Heart right ventricle (tissue), 16 donors: Measurements from ENCODE around the gene PLRG1. TPM values are rescaled to one million over a fixed set of nuclear protein-coding genes. Genes with fewer than 3 reads are reported as not detected.

ENCODE experiments used
- ATAC-seq, 8 donors: fragments of 200-7000 bp; cut with Tn5 transposase; one replicate each; pipeline ENCODE4 v1.9.1; 2020; ENCODE audit warnings: mild to moderate bottlenecking in 8 of 8, moderate library complexity in 8 of 8, moderate number of reproducible peaks in 1 of 8
- DNase-seq, 2 donors: peaks; one replicate each; pipeline ENCODE4 v3.0.0-alpha.2; 2020
- H3K27ac ChIP-seq, 10 donors: fragments of 200-600 bp; sonication (generic) in 2 of 10; one replicate each; pipeline versions ENCODE4 v1.5.0 to v1.8.0; 2020 to 2022; ENCODE audit warnings: mild to moderate bottlenecking in 3 of 10
- H3K27me3 ChIP-seq, 7 donors: fragments of 200-600 bp; one replicate each; pipeline ENCODE4 v1.8.0; 2021 to 2022; ENCODE audit warnings: mild to moderate bottlenecking in 2 of 7
- H3K36me3 ChIP-seq, 9 donors: fragments of 200-600 bp; sonication (generic) in 1 of 9; one replicate each; pipeline versions ENCODE4 v1.5.0 to v1.8.0; 2020 to 2022; ENCODE audit warnings: mild to moderate bottlenecking in 2 of 9
- H3K4me1 ChIP-seq, 9 donors: fragments of 200-600 bp; sonication (generic) in 1 of 9; one replicate each; pipeline versions ENCODE4 v1.5.0 to v1.8.0; 2020 to 2022; ENCODE audit warnings: mild to moderate bottlenecking in 4 of 9
- H3K4me3 ChIP-seq, 10 donors: fragments of 200-600 bp; sonication (generic) in 2 of 10; one replicate each; pipeline versions ENCODE4 v1.5.0 to v1.8.0; 2020 to 2022; ENCODE audit warnings: mild to moderate bottlenecking in 7 of 10, moderate library complexity in 2 of 10
- H3K9me3 ChIP-seq, 11 donors: fragments of 200-600 bp in 10 of 11; sonication (generic) in 2 of 11; one replicate each; pipeline versions ENCODE4 v1.5.0 to v1.8.0; 2013 to 2022; ENCODE audit warnings: mild to moderate bottlenecking in 2 of 11, control low read depth in 1 of 11, moderate library complexity in 1 of 11
- CTCF ChIP-seq, 9 donors: fragments of 200-600 bp; sonication (generic) in 2 of 9; IDR thresholded peaks; one replicate each; pipeline versions ENCODE4 v1.5.0 to v1.8.0; 2021 to 2022; ENCODE audit warnings: antibody characterized with exemption in 9 of 9, mild to moderate bottlenecking in 5 of 9, moderate library complexity in 1 of 9
- WGBS, 2 donors: extraction: QIAGEN DNeasy Blood & Tissue Kit; methylation state at CpG; one replicate each; pipeline ENCODE4 v1.1.7; 2013; ENCODE audit warnings: inconsistent platforms in 1 of 2; 5-methylcytosine and 5-hydroxymethylcytosine counted together
- intact Hi-C, 10 donors: fragments of 100-400 bp; cut with DNase I; formaldehyde crosslinking; loops; one replicate each; pipeline versions ENCODE4 v1.11.1 to v1.14.2; 2022
- polyA plus RNA-seq, 2 donors: library from polyadenylated mRNA; stranded (reverse); fragments of 200-250 nt; gene quantifications; one replicate each; pipeline ENCODE4 v1.2.3, GENCODE V29; 2013
- total RNA-seq, 10 donors: library from RNA; stranded (reverse); fragmentation: NEBNext Ultra II Directional in 3 of 10; extraction: Animal tissue kit (Norgen Biotek cat#: 25700) in 3 of 10; gene quantifications; one replicate each; pipeline versions ENCODE4 v1.2.1 to v1.2.4, GENCODE V29; 2021 to 2023
- donor health status: Arrhythmogenic right ventricular cardiomyopathy.
- donor health status: ischemic (EF 13 %, LVEDD 7.1; RV severe dilation, severe dysfunction).
- donor health status: healthy with polysubstance abuse.
- donor health status: DM: no; HTN: yes; CAD: no.
- donor health status: DM: no; HTN: no; CAD: no.
- donor health status: ischemic (EF 25% LVEDD 6.9; RV normal size, moderate dysfunction).
- donor health status: ischemic (EF 25% LVEDD 5.7; RV mildly dilated, moderate dysfunction).
- donor health status: healthy.
- donor health status: DM: yes; HTN: yes; CAD: no.
- donor health status: Ischemic cardiomyopathy.
- donor health status: ischemic (EF 35%, LVEDD 5.7; RV mildly dilated, moderate dysfunction).
- donor health status: nonischemic (EF 11% LVEDD 7.7; RV severe dilation, severe dysfunction).
- donor health status: DM: yes; HTN: yes; CAD: no.
- donor health status: PGD.
- donor health status: ischemic (EF 29% LVEDD 5.4; RV normal size, mild dysfunction).
- donor health status: nonischemic (EF 23%, LVEDD 6.1; RV moderate dilation, normal function).

PLRG1 gene
- total and polyA plus RNA-seq, 12 donors: 33.4 to 49.1 (median 41.4) TPM

- intact Hi-C loops: no loop called here
- Histone ChIP-seq H3K27me3 (peaks cover 0 to 16% (median 0%) of the 10 kb centered on the region in 7 donors), H3K27ac (no peak overlapping the region), H3K4me3 (no peak overlapping the region), H3K9me3 (no peaks in the 10 kb centered on the region), H3K36me3 (no peaks in the 10 kb centered on the region), H3K4me1 (no peaks in the 10 kb centered on the region)
- no peak for TF ChIP-seq CTCF (IDR thresholded peaks at IDR 0.05)
- no peak for ATAC-seq
- no peak for DNase-seq
These were observed 33.5 kb upstream of the PLRG1 start for GRCh38 chr4:154583677-154584076.

- Histone ChIP-seq H3K9me3 (no peaks in the 10 kb centered on the region), H3K4me1 (no peaks in the 10 kb centered on the region), H3K4me3 (no peak overlapping the region), H3K27ac (no peak overlapping the region), H3K36me3 (no peaks in the 10 kb centered on the region), H3K27me3 (peaks cover 0 to 18% (median 0%) of the 10 kb centered on the region in 7 donors)
- ATAC-seq (no peak), DNase-seq (no peak)
- TF ChIP-seq CTCF (IDR thresholded peaks at IDR 0.05): no peak
- intact Hi-C loops: no loop called here
- 86% methylated on average over 3 of the region's 3 CpGs for WGBS, 2 donors
These were observed 33.0 kb upstream of the PLRG1 start for GRCh38 chr4:154583230-154583629.

- Histone ChIP-seq H3K27ac (no peak overlapping the region), H3K27me3 (peaks cover 0 to 18% (median 3%) of the 10 kb centered on the region in 7 donors), H3K9me3 (no peaks in the 10 kb centered on the region), H3K4me1 (no peaks in the 10 kb centered on the region), H3K36me3 (no peaks in the 10 kb centered on the region), H3K4me3 (no peak overlapping the region)
- TF ChIP-seq CTCF (IDR thresholded peaks at IDR 0.05): no peak
- WGBS, 2 donors: 55 to 74% methylated on average over 2 of the region's 2 CpGs
- DNase-seq (no peak), ATAC-seq (no peak)
- intact Hi-C loops: no loop called here
These were observed 32.5 kb upstream of the PLRG1 start for GRCh38 chr4:154582723-154583122.

- intact Hi-C loops: no loop called here
- peaks cover 0 to 29% (median 10%) of the 10 kb centered on the region in 7 donors for H3K27me3 ChIP-seq
- H3K27ac ChIP-seq: no peak overlapping the region
- no peak overlapping the region for H3K4me3 ChIP-seq
- H3K9me3 ChIP-seq: no peaks in the 10 kb centered on the region
- ATAC-seq: no peak
- no peaks in the 10 kb centered on the region for H3K4me1 ChIP-seq
- H3K36me3 ChIP-seq: no peaks in the 10 kb centered on the region
- TF ChIP-seq CTCF (IDR thresholded peaks at IDR 0.05): no peak
- DNase-seq: no peak
These were observed 29.7 kb upstream of the PLRG1 start for GRCh38 chr4:154579927-154580326.

GRCh38 chr4:154578919-154579318 lies 28.7 kb upstream of the PLRG1 start:
- Histone ChIP-seq H3K27ac (no peak overlapping the region), H3K27me3 (peaks cover 0 to 29% (median 10%) of the 10 kb centered on the region in 7 donors), H3K36me3 (no peaks in the 10 kb centered on the region), H3K4me1 (no peaks in the 10 kb centered on the region), H3K9me3 (no peaks in the 10 kb centered on the region), H3K4me3 (no peak overlapping the region)
- 70 to 77% methylated on average over 1 of the region's 1 CpG for WGBS, 2 donors
- intact Hi-C loops: no loop called here
- no peak for TF ChIP-seq CTCF (IDR thresholded peaks at IDR 0.05)
- ATAC-seq (no peak), DNase-seq (no peak)
